HL-60 (cell line): ENCODE data around the gene PTPRN2.

ENCODE experiments used
- REST ChIP-seq: IDR thresholded peaks from 2 replicates; pipeline ENCODE4 v1.6.1; 2012; ENCODE audit warnings: low read depth; ENCODE audit not compliant: insufficient replicate concordance
- TF ChIP-seq, protein P1 (sequence below): IDR thresholded peaks from one replicate; pipeline ENCODE4 v1.5.1; 2011; ENCODE audit warnings: low read length, control low read depth, inconsistent platforms; ENCODE audit not compliant: insufficient read depth

- TF ChIP-seq, protein P1, sequence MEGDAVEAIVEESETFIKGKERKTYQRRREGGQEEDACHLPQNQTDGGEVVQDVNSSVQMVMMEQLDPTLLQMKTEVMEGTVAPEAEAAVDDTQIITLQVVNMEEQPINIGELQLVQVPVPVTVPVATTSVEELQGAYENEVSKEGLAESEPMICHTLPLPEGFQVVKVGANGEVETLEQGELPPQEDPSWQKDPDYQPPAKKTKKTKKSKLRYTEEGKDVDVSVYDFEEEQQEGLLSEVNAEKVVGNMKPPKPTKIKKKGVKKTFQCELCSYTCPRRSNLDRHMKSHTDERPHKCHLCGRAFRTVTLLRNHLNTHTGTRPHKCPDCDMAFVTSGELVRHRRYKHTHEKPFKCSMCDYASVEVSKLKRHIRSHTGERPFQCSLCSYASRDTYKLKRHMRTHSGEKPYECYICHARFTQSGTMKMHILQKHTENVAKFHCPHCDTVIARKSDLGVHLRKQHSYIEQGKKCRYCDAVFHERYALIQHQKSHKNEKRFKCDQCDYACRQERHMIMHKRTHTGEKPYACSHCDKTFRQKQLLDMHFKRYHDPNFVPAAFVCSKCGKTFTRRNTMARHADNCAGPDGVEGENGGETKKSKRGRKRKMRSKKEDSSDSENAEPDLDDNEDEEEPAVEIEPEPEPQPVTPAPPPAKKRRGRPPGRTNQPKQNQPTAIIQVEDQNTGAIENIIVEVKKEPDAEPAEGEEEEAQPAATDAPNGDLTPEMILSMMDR: no peak
- no peak for TF ChIP-seq REST
These were observed 905.3 kb downstream of the PTPRN2 start for GRCh38 chr7:157682064-157682945.
